ENCODE measurements around the gene JMJD1C.

JMJD1C gene

DNA sequence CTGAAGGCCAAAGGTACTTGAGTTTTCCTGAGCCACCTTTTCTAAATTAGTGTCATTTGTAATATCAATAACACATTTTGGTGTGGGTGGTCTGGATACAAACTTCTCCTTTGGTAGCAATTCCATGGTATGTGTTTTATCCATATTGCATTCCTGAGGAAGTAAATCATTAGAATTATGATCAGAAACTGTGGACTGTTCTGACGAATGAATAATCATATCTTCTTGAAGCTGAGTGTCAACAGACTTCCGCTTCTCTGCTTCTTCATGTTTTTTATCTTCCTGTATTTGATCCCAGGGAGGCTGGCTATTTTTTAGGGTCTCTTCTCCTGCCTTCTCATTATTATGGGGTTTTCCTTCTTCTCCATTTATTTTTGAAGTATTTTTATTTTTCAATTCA, 251.2 kb downstream of the JMJD1C start:
- DNase-seq: peak in 3 of 4 experiments; percentile 12 to 54 (median 51)

DNA sequence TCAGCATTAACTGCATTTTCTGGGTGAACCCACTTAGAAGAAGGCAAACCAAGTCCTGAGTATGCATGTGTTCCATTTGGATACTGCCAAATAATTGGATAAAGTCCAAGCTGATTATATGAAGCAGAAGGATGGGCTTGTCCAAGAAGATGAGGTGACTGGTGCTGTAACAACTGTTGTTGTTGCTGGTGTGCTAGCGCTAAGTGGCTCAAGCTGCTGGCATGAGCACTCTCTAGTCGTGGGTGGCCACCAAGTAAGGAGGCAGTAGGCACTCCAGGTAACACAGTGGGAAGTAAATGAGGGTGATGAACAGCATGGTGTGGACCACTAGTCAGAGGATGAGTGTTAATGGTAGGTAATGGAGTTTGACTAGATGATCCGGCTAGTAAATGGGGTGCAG, 252.3 kb downstream of the JMJD1C start:
- no peak for DNase-seq

DNA sequence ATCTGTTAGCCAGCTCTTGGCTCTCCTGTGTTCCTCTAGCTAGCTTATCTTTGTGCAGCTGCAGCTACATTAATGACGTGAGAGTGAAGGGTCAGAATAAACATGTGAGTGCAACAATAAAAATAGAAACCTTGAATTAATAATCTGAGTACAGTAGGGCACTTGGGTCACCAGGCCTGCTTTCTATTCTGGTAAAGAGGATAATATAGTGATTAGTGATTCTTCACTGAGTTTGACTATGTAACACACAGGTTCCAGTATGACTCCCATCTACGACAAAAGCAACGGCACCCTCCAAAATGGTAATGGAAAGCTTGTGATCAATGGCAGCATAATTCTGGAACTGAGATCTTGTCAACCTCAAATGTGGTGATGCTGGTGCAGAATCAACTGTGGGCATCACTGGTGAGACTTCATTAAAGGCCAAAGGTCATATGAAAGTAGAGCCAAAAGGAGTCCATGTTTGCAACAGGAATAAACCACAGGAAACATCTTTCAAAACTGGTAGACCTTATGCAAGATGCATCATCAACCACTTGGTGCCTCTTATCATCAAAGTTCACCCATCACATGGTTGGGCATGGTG, 255.1 kb downstream of the JMJD1C start:
- DNase-seq: peak in 3 of 4 experiments; percentile 9 to 51 (median 28)

DNA sequence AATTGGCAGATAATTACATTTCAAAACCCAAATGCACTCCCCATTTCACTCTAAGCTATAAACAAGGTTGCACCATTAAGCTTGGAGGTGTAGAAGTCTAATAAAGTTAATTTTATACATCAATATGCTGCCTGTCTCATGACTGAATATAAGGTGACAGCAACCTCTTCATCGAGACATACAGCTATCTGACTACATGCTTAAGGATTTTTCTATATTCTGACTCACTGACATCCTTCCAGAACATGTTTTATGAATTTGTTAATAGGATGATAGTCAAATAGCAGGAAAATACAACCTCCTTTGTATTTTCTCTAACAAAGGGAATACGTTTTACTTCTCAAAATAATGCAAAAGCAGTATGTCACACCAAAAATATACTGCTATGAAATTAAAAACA, 256.1 kb downstream of the JMJD1C start:
- no peak for DNase-seq

DNA sequence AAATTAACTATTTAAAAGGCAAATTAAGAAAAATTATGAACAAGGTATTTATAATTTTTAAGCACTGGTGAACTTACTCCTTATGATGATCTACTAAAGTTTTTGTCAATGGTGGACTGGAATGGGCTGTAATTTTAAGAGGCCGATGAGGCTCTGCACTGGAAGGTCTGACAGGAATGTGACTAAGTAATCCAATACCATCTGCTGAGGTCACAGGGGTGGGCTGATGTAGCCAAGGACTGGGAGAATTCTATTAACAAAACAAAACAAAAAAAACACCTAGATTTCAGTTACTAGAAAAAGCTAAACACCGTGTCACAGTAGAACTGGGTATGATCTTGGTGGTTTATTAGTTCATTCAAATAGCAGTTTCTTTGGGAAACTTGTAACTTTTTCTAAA, 256.8 kb downstream of the JMJD1C start:
- no peak for DNase-seq

DNA sequence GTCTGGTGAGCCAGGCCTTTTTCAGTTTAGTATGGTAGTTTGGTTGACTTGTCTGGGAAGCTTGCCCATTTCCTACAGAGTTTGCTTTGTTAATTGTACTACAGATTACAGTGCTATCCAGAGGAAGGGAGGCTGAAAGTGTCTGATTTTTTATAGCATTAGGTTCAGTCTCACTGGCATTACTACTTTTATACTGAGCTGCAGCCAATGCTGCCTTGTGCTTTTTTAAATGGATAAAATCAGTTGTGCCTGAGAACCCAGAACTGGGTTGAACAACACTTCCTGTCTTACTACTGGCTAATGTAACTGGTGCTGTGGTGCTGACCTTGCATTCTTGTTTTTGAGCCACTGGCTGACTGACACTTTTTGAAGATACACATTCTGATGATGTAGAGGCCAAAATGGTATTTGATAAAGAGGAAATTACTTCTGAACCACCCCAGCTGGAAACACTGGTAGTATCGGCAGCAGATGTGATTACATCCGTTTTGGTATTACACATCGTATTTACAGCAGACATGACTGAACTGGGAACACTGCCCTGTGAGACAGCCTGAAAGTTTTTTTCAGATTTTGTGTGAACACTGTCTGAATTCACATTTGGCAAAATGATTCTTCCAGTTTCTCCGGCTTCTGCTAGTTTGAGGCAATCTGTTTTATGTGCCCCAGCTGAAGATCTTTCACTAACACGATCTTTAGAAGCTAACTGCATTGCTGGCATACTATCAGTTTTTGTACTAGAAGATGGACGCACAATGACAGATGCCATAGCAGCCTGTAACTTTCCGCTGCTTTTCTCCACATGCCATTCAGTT, 258.6 kb downstream of the JMJD1C start:
- peak; percentile 61 to 84 (median 72) for DNase-seq

DNA sequence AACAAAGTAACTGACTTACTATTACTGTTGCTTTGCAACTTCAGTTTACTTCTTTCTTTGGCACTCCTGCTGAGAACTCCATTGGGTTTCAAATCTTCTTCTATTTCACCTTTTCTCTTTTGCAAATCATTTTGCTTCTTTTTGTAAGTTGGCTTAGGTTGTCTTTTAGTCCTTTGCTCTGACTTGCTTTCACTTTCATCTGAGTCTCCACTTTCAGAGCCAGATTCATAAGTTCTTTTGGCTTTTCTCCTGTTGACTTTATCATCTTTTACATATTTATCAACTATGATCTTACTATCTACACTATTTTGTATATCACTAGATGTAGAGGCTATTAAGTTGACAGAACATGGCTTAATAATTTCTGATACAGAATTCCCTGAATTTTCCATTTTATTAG, 259.2 kb downstream of the JMJD1C start:
- DNase-seq: no peak

DNA sequence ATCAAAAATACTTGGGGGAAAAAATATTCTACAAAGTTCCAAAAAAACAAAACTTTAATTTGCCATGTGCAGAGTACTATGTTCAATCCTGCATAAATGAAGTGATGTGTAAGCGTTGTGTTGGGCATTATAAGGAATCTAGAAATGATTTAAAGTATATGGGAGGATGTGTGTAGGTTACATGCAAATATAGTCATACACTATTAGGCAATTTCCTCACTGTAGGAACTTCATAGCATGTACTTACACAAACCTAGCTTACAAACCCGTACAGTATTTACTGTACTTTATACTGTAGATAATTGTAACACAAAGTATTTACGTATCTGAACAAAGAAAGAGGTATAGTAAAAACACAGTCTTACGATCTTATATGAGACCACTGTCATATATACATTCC, 260.4 kb downstream of the JMJD1C start:
- peak in 2 of 4 experiments; percentile 48 to 54 for DNase-seq

DNA sequence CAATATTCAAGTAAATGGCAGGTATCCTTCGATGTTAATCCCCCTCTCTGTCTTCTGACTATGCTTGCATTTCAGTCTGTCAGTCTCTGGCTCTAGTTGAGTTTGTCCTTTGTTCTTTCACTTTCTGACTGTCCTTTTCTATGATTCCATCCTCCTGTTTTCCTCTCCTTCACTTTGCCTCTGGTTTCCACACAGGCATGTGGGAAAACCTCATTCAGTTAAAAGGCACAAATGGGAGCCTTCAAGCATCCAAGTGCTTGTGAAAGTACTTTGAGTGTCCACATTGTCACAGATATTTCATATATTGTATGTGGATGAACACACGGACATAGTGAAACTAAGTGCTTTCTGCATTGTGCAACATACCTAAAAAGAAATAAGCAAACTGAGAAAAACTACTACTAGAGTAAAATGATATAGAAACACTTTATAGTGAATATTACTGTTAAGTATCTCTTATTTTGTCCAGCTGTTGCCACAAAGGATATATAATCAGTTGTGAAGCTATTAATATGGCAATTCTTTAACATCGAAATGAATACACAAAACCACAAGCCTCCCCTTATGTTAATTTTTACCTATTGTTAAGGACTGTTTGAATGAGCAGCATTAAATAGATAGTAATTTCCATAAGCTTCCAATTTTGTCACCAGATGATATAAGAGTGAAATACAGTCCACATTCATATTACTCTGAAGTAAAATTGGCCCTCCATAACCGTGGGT, 260.9 kb downstream of the JMJD1C start:
- peak in 1 of 4 experiments; percentile 10 for DNase-seq

DNA sequence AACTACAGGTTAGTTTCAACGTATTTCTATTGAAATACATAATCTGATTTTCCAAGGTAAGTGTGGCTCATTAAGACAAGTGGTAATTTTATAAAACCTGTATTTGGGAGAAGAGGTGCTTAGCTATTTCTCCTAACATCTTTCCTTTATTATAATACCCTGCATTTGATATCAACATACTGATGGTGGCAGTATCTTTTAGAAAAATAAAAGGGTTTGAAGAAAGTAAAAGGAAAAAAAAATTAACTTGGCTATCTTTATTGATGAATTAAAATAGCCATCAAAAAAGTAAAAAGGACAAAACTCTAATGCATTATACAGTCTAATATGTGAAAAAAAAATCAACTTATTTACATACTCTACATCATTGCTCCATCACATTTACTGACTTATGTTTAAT, 264.7 kb downstream of the JMJD1C start:
- DNase-seq: no peak

DNA sequence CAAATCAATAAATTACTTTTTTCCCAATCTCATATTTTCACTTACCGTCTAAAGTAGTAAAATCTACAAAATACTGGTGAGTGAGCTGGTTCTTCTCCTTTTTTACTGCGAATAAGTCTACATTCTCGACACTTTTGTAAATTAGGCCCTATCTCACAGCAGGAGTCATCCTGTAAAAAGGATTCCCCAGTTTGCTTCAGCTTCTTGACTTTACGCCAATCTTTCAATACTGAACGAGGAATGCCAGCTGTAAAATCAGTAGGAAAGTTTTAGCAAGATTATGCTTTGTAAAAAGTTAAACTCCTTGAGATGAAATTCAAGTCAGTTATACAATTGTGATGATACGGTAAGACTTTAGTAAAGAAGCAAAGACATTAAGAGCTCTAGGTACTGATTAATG, 265.3 kb downstream of the JMJD1C start:
- DNase-seq: no peak

DNA sequence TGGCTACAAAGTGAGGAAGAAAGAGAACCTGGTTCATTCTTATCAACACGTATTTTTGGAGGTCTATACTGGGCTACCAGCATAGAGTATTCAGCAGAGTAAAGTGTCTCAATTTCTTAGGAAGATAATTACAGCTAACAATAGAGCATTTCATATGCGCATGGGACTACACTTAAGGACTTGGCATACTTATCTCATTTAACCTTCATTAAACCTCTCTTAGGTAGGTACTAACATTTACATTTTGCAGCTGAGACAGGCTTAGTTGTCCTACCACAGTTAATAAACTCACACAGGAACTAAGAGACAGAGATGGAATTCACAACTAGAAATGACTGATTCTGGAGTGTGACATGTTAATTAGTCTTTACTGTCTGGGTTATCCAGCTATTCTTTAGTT, 266.1 kb downstream of the JMJD1C start:
- no peak for DNase-seq

DNA sequence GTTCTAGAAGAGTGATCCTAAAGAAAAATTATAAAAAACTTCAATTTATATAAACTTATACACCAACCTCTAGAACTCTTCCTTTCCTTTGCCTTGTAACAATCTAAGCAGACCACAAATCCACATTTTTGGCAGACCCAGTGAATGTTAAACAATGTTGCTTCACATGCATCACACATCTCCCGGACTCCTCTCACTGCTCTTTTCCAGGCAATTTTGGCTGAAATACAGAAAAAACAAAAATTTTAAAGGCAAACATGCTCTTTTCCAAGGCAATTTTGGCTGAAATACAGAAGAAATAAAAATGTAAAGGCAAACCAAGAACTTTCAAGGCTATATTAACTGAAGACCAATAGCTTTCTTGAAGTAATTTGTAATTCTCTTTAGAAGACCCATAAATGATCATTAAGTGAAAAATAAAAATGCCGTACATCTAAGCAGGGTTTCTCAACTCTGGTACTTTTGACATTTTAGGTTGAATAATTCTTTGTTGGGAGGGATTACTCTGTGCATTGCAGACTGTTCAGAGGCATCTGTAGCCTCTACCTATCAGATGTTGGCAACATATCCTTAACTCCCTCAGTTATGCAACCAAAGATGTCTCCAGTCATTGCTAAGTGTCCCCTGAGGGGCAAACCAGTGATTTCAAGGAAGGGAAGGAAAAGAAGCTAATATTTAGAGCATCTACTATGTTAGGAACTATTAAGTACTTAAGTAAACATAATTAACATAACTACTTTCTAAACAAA, 268.3 kb downstream of the JMJD1C start:
- no peak for DNase-seq

DNA sequence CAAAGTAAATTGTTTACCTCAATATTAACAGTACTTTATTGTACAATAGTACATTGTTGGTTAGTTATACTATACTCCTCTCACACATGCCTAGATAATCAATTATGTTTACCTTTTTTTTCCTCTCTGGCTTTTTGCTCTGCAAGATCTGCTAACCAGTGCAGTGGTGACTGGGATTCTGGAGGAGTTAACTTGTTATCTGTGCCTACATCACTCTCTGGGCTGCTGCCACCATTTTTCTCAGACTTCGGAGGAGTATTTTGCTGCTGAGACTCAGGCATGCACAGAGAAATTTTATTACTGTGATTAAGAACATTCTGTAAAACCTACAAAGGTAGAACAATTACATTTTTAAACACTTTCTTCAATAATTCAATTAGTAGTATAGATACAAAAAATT, 273.0 kb downstream of the JMJD1C start:
- DNase-seq: no peak

DNA sequence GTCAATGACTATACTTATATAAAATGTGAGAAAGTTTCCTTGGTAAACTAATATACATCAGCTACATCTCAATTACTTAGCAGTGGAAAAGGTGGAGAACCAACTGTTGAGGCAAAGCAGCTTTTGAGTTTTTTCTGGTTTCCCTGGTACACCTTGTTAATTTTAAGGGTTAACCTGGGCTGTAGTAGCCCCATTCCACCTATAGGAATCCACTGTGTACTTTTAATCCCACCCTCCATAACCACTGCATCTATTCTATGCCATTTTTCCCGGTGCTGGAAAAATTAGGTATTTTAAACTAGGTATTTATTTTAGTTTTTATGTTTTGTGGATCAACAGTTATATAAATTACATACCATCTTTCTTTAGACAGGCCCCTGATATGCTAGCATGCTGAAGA, 290.2 kb downstream of the JMJD1C start:
- DNase-seq: no peak

DNA sequence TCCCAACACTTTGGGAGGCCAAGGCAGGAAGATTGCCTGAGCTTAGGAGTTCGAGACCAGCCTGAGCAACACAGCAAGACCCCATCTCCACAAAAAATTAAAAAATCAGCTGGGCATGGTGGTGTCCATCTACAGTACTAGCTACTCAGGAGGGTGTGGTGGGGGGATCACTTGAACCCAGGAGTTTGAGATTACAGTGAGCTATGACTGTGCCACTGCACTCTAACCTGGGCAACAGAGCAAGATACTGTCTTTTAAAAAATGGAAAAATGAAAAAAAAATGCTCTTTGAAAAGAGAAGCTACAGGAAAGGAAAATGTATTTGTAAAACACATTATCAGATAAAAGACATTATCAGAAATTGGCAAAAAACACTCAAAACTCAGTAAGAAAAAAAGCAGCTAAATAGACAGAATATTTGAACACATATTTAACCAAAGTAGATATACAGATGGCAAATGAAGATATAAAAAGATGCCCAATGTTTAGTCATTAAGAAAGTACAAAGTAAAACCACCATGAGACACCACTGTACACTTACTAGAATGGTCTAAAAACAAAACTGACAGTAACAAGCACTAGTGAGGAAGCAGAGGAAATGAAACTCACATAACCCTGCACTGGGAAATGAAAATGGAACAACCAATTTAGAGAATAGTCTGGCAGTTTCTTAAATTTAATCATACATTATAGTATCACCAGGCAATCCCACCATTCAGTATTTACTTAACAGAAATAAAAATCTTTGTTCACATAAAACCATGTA, 292.1 kb downstream of the JMJD1C start:
- peak in 3 of 4 experiments; percentile 10 to 65 (median 62) for DNase-seq

DNA sequence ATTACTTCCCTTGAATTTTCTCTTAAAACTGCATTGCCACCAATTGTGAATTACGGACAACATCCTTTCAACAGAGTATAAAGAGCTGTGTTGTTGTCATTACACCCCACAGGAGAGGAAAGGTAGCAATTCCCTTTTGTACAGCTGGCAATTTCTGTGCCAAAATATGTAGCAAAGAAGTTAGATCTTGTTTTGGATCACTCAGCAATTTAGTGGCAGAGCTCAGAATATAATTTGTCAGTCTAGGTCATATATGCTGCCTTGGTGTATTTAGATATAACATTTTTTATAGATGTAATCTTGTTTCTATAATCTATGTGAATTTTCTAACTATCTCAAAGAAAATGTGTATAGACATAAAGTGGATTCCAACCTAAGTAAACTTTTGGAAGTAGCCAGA, 293.9 kb downstream of the JMJD1C start:
- no peak for DNase-seq

DNA sequence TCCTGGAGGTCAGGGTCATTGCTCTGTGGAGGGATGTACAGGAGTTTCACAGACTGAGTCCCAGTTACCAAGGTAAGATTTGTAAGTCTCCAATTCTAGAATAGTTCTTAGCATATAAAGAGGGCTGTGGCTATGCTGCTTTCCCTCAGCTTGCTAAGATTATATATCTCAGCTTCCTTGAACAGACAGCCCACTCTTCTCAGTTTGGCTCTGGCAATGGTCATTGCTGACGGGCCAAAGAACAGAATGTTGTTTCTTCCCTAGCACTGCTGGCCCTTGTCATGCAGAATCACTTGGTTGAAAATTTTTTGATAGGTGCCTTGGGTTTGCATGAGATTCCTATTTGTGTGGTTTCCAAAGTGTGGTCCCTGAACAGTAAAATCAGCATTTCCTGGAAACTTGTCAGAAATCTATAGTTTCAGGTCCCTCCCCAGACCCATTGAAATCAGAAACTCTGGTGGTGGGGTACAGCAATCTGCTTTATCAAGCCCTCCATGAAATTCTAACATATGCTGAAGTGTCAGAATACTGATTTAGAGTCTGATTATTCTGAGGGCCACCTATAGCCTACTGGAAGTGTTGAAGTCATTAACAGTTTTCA, 294.4 kb downstream of the JMJD1C start:
- no peak for DNase-seq

DNA sequence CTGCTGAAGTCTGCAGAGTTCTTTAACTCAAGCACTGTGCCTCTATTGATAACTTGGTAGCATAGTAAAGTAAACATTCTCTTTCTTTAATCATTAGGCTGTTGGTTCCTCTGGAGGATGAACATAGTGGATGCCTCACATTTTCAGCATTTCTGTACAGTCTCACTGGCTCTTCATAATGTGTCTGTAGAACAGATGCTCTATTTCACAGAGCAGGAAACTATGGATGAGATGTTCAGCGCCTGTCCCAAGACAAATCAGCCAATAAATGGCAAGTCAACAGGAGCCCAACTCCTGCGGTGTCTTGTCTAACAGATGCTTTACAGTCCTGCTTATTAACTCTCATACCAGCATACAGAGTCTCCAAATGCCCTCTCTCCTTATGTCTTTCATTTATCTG, 296.2 kb downstream of the JMJD1C start:
- no peak for DNase-seq

DNA sequence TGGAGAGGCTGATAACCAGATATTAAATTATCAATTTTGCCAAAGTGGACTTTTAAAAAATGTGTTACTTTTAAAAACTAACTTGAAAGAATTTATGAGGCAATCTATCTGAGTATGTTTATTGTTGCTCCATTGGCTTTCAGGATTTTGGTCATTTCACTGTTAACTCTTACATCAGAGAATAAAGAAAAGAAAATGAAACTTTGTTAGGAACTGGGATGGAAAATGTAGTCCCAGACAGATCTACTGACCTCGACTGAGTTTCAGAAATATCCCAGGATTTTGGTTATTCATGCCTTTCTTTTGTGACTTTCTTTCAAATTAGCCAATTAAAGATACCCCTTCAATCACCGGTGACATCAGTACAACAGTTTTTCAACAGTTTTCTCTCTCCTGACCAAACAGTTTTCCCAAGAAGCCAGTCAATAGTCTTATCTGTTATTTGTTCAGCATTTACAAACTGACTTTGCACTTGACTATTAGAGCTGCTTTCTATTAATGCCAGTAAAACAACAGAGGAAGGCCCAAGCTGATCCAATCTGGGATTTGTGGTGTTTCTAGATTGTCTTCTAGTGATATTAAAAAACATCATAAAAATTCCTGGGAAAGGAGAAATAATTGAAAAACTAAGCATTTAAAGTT, 296.8 kb downstream of the JMJD1C start:
- no peak for DNase-seq

DNA sequence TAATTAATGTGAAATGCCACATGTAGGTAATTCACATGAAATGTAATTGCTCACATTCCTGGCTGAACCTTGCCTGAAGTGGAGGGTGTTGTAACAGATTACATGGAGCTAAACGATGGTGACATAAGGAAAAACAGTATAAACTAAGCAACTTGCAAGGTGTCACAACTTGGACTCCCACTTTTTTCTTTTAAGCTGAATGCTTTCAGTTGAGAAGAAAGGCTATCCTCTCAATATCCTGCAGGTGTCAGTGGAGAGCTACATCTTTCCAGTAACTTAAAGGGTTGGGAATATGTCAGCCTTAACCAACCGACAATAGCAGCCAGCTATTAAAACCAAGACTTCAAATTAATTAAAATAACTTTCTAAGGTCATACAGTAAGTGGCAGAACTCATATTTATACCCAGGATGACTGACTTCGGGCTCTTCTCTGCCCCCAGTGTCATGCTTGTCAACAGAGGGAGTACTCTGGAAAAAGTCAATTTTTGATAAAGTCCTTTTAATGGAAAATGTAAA, 299.0 kb downstream of the JMJD1C start:
- peak; percentile 58 to 86 (median 74) for DNase-seq
